ENCODE results near the gene PRR3.

DNA sequence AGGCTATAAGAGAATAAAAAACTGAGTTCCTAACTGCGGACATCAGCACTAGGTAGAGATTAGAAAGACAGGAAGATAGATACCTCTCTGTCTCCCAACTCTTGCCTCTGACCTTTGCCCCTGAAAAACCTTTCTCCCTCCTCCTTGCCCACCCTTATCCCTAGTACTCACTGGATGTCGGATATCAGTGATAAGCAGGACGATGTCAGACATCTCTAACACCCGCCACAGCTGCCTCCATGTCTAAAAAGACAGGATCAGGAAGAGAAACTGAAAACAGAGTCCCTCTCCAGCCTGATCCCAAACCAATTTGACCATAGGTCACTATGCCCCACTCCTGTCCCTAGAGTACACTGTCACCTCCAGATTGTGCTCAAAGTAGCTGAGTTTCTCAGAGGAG, 2.7 kb upstream of the PRR3 start:
- TF ChIP-seq, protein P1, sequence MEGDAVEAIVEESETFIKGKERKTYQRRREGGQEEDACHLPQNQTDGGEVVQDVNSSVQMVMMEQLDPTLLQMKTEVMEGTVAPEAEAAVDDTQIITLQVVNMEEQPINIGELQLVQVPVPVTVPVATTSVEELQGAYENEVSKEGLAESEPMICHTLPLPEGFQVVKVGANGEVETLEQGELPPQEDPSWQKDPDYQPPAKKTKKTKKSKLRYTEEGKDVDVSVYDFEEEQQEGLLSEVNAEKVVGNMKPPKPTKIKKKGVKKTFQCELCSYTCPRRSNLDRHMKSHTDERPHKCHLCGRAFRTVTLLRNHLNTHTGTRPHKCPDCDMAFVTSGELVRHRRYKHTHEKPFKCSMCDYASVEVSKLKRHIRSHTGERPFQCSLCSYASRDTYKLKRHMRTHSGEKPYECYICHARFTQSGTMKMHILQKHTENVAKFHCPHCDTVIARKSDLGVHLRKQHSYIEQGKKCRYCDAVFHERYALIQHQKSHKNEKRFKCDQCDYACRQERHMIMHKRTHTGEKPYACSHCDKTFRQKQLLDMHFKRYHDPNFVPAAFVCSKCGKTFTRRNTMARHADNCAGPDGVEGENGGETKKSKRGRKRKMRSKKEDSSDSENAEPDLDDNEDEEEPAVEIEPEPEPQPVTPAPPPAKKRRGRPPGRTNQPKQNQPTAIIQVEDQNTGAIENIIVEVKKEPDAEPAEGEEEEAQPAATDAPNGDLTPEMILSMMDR (IDR thresholded peaks at IDR 0.05), result no peak
- TF ChIP-seq POLR2A (IDR thresholded peaks at IDR 0.05; ENCODE audit: low read depth), result no peak

All from esophagus muscularis mucosa (tissue), 3 donors.